B cell (primary cell): ENCODE data around the gene MGAT2.

Experiments used
- CTCF ChIP-seq: fragments of 200-600 bp; IDR thresholded peaks from one replicate; pipeline ENCODE4 v1.8.0; 2022; ENCODE audit warnings: antibody characterized with exemption, mild to moderate bottlenecking
- EZH2 ChIP-seq: IDR thresholded peaks from 2 replicates; pipeline ENCODE4 v1.6.1; 2012; ENCODE audit warnings: borderline replicate concordance, low read depth, mild to moderate bottlenecking, moderate library complexity, low read length; ENCODE audit not compliant: insufficient read depth, poor library complexity, severe bottlenecking

DNA sequence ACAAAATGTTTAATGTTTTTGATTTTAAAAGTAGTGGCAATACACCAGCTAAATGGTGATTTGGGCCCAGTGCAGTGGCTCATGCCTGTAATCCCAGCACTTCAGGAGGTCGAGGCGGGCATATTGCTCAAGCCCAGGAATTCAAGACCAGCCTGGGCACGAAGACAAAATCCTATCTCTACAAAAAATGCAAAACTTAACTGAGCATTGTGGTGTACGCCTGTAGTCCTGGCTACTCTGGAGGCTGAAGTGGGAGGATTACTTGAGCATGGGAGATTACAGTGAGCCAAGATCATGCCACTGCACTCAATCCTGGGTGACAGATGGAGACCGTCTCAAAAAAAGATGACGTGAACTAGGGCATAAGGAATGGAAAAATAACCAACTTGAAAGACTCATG lies 4.8 kb upstream of the MGAT2 start:
- no peak for TF ChIP-seq CTCF
- no peak for TF ChIP-seq EZH2
